ENCODE data around the gene TJP1.

GRCh38 chr15:29792426-29793159 lies 29.7 kb downstream of the TJP1 start:
- TF ChIP-seq CTCF (IDR thresholded peaks at IDR 0.05) (no peak), ZFX (IDR thresholded peaks at IDR 0.05; ENCODE audit: borderline replicate concordance) (no peak)

Data from 22Rv1 (cell line).